Peyer's patch (tissue), 4 donors: ENCODE measurements around the gene CBLN3.

Experiments
- CTCF ChIP-seq, 6 experiments: fragments of 450-650 bp in 4 of 6; fragments of 200-600 bp in 2 of 6; sonication (generic) in 1 of 6; IDR thresholded peaks; one replicate each; pipeline ENCODE4 v1.5.1; 2017 to 2019; ENCODE audit warnings: antibody characterized with exemption in 6 of 6, mild to moderate bottlenecking in 3 of 6, moderate library complexity in 1 of 6
- POLR2A ChIP-seq, 2 donors: fragments of 450-650 bp; IDR thresholded peaks; one replicate each; pipeline ENCODE4 v1.5.1; 2017; ENCODE audit warnings: antibody characterized with exemption in 2 of 2, mild to moderate bottlenecking in 2 of 2, moderate library complexity in 2 of 2

GRCh38 chr14:24389226-24389848, 40.1 kb downstream of the CBLN3 start:
- TF ChIP-seq CTCF (IDR thresholded peaks at IDR 0.05) (no peak), POLR2A (IDR thresholded peaks at IDR 0.05) (no peak)
